K562 (cell line): ENCODE results near the gene TMEM126A. TPM values are rescaled to one million over a fixed set of nuclear protein-coding genes. Genes with fewer than 3 reads are reported as not detected.

Experiments
- CHCHD3 ChIP-seq: fragments of 250-450 bp; sonication (Bioruptor Pico); IDR thresholded peaks from 2 replicates; pipeline ENCODE4 v2.1.2; 2022; ENCODE audit warnings: mild to moderate bottlenecking
- DEAF1 ChIP-seq: fragments of 450-650 bp; formaldehyde crosslinking; IDR thresholded peaks from 2 replicates; pipeline ENCODE4 v1.4.0; 2020; ENCODE audit warnings: mild to moderate bottlenecking, moderate library complexity
- ESRRA ChIP-seq: fragments of 450-650 bp; IDR thresholded peaks from 2 replicates; pipeline ENCODE4 v1.6.1; 2014; ENCODE audit warnings: low read depth, mild to moderate bottlenecking, moderate library complexity, borderline replicate concordance
- FUS ChIP-seq: fragments of 200-400 bp; formaldehyde crosslinking; optimal IDR thresholded peaks from 2 replicates; pipeline ENCODE3; 2017; ENCODE audit warnings: low read depth, low read length
- NFE2 ChIP-seq: IDR thresholded peaks from 2 replicates; pipeline ENCODE4 v1.6.1; 2014; ENCODE audit warnings: antibody characterized with exemption, low read depth
- SMARCC2 ChIP-seq: fragments of 450-650 bp; IDR thresholded peaks from 2 replicates; pipeline ENCODE4 v1.6.1; 2017; ENCODE audit warnings: antibody characterized with exemption, moderate library complexity, mild to moderate bottlenecking, low read depth
- STAT5A ChIP-seq: IDR thresholded peaks from 2 replicates; pipeline ENCODE4 v1.6.1; 2012; ENCODE audit warnings: low read length, inconsistent platforms, borderline replicate concordance
- TAF1 ChIP-seq: IDR thresholded peaks from 2 replicates; pipeline ENCODE4 v1.6.1; 2011; ENCODE audit warnings: mild to moderate bottlenecking, low read length, moderate library complexity; ENCODE audit not compliant: insufficient read depth, control insufficient read depth, severe bottlenecking; ENCODE audit errors: extremely low read depth
- XRCC4 ChIP-seq: IDR thresholded peaks from one replicate; pipeline ENCODE4 v1.6.1; 2011; ENCODE audit not compliant: insufficient read depth, insufficient read length; ENCODE audit errors: extremely low read depth
- ZNF224 ChIP-seq: sonication (generic); formaldehyde crosslinking; IDR thresholded peaks from 2 replicates; pipeline ENCODE4 v1.8.0; 2022; ENCODE audit warnings: mild to moderate bottlenecking, missing genetic modification reagents
- polyA plus RNA-seq, 8 experiments: library from polyadenylated mRNA; depleted of rRNA in 4 of 8; stranded (reverse) in 5 of 8; unstranded in 3 of 8; fragments of >200 nt; fragmentation: Nextera tagmentation in 2 of 8; fragmentation: Illumina TruSeq in 1 of 8; extraction: Ambion mirVana in 2 of 8; extraction: Trizol in 1 of 8; gene quantifications; 2 replicates each; pipeline versions ENCODE4 v1.2.1 to v1.2.3, GENCODE V29; 2011 to 2014; ENCODE audit warnings: inconsistent platforms in 1 of 8, missing spikeins in 1 of 8
- total RNA-seq, 7 experiments: library from RNA; depleted of rRNA in 6 of 7; stranded (reverse); fragments of >200 nt in 6 of 7; fragmentation: Illumina TruSeq in 2 of 7; extraction: Trizol in 2 of 7; gene quantifications; 2 replicates each; pipeline versions ENCODE4 v1.2.1 to v1.2.3, GENCODE V29; 2011 to 2021; ENCODE audit warnings: low replicate concordance in 1 of 7
- TF ChIP-seq, protein P1 (sequence below), 2 experiments: fragments of 450-650 bp; formaldehyde crosslinking in 1 of 2; IDR thresholded peaks; 2 replicates each; pipeline versions ENCODE4 v1.4.0 to v1.6.1; 2014 to 2020; ENCODE audit warnings: mild to moderate bottlenecking in 2 of 2, borderline replicate concordance in 1 of 2, low read depth in 1 of 2
- TF ChIP-seq, protein P2 (sequence below), 2 experiments: fragments of 450-650 bp; IDR thresholded peaks; 2 replicates each; pipeline ENCODE4 v1.6.1; 2018; ENCODE audit warnings: mild to moderate bottlenecking in 2 of 2, low read depth in 1 of 2; ENCODE audit not compliant: partially characterized antibody in 2 of 2

Gene TMEM126A
- total and polyA plus RNA-seq, 9 of the 15 experiments (the other 6 are each of a cell fraction or from before 2014, with no cell fraction given): 19.3 to 154 (median 56.3) TPM

DNA sequence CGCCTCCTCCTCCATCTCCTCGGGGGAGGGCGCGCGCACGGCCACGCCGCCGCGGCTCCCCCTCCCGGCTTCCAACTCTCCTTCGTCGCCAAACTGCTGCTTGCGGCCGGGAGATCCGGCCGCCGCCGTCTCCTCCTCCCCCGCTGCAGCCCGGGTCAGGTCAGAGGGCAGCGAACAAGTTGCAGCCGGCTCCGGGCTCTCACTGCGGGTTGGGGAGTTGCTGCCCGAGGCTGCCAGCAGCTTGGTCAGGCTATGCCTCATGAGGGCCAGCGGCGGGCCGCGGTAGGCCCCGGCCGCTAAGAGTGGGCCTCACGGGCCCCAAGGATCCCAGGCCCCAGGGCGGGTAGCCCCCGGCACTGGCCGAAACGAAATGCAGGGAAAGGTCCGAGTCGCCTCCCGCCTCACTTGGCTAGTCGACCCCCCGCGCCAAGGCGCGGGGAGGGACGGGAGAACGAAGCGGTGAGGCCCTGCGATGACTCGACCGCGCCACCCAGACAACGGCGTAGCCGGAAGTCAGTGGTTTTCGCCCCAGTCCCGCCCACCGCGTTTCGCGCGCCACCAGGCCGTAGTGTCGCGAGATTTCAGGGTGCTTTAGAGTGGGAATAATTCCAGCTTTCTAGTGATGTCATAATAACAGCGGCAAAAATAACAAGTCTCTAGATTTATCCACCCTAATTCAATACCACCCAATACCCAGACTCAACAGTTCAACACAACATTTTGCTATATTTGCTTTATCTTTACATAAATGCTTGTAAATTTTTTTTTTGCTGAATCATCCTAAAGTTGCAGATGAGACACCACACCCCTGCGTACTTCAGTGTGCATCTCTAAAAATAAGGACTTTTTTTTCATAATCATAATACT is 17.1 kb downstream of the TMEM126A start, which contains the start of gene CREBZF (continued):
- TF ChIP-seq, protein P1, sequence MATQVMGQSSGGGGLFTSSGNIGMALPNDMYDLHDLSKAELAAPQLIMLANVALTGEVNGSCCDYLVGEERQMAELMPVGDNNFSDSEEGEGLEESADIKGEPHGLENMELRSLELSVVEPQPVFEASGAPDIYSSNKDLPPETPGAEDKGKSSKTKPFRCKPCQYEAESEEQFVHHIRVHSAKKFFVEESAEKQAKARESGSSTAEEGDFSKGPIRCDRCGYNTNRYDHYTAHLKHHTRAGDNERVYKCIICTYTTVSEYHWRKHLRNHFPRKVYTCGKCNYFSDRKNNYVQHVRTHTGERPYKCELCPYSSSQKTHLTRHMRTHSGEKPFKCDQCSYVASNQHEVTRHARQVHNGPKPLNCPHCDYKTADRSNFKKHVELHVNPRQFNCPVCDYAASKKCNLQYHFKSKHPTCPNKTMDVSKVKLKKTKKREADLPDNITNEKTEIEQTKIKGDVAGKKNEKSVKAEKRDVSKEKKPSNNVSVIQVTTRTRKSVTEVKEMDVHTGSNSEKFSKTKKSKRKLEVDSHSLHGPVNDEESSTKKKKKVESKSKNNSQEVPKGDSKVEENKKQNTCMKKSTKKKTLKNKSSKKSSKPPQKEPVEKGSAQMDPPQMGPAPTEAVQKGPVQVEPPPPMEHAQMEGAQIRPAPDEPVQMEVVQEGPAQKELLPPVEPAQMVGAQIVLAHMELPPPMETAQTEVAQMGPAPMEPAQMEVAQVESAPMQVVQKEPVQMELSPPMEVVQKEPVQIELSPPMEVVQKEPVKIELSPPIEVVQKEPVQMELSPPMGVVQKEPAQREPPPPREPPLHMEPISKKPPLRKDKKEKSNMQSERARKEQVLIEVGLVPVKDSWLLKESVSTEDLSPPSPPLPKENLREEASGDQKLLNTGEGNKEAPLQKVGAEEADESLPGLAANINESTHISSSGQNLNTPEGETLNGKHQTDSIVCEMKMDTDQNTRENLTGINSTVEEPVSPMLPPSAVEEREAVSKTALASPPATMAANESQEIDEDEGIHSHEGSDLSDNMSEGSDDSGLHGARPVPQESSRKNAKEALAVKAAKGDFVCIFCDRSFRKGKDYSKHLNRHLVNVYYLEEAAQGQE (IDR thresholded peaks at IDR 0.05; ENCODE audit: borderline replicate concordance): peak; percentile 92
- TF ChIP-seq, protein P1 (CRISPR knock-in tag; IDR thresholded peaks at IDR 0.05; ENCODE audit: low read depth): no peak; the same call in 1 of the 2 replicates
- TF ChIP-seq DEAF1 (CRISPR knock-in tag) (no peak), SMARCC2 (peak; percentile 81; the same call in 1 of the 2 replicates), STAT5A (no peak), ESRRA (peak; percentile 46; the same call in 1 of the 2 replicates), XRCC4 (no peak), NFE2 (peak; percentile 96), ZNF224 (no peak), FUS (no peak), CHCHD3 (CRISPR knock-in tag) (no peak; the same call in 1 of the 2 replicates), TAF1 (peak; percentile 69)
- TF ChIP-seq, protein P2, sequence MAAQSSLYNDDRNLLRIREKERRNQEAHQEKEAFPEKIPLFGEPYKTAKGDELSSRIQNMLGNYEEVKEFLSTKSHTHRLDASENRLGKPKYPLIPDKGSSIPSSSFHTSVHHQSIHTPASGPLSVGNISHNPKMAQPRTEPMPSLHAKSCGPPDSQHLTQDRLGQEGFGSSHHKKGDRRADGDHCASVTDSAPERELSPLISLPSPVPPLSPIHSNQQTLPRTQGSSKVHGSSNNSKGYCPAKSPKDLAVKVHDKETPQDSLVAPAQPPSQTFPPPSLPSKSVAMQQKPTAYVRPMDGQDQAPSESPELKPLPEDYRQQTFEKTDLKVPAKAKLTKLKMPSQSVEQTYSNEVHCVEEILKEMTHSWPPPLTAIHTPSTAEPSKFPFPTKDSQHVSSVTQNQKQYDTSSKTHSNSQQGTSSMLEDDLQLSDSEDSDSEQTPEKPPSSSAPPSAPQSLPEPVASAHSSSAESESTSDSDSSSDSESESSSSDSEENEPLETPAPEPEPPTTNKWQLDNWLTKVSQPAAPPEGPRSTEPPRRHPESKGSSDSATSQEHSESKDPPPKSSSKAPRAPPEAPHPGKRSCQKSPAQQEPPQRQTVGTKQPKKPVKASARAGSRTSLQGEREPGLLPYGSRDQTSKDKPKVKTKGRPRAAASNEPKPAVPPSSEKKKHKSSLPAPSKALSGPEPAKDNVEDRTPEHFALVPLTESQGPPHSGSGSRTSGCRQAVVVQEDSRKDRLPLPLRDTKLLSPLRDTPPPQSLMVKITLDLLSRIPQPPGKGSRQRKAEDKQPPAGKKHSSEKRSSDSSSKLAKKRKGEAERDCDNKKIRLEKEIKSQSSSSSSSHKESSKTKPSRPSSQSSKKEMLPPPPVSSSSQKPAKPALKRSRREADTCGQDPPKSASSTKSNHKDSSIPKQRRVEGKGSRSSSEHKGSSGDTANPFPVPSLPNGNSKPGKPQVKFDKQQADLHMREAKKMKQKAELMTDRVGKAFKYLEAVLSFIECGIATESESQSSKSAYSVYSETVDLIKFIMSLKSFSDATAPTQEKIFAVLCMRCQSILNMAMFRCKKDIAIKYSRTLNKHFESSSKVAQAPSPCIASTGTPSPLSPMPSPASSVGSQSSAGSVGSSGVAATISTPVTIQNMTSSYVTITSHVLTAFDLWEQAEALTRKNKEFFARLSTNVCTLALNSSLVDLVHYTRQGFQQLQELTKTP (IDR thresholded peaks at IDR 0.05; ENCODE audit: low read depth in 1 of 2, partially characterized antibody in 2 of 2): no peak
